HG02588 (cell line): Measurements from ENCODE around the gene YPEL1.
"Not testable (repeated sequence)": the region's sequence is repeated elsewhere in the genome, so short reads cannot be mapped to it uniquely, and the experiment has no call there.

ENCODE experiments used
- ATAC-seq: cut with Tn5 transposase; IDR thresholded peaks from one replicate; pipeline ENCODE4 v1.9.1; 2021; ENCODE audit warnings: mild to moderate bottlenecking, moderate library complexity; ENCODE audit not compliant: unreplicated experiment

YPEL1 gene

GRCh38 chr22:21724496-21724895 is 11.1 kb downstream of the YPEL1 start:
- ATAC-seq: not testable (repeated sequence)

GRCh38 chr22:21721195-21721852 is 14.3 kb downstream of the YPEL1 start:
- not testable (repeated sequence) for ATAC-seq

GRCh38 chr22:21720191-21720859 is 15.3 kb downstream of the YPEL1 start:
- not testable (repeated sequence) for ATAC-seq

DNA sequence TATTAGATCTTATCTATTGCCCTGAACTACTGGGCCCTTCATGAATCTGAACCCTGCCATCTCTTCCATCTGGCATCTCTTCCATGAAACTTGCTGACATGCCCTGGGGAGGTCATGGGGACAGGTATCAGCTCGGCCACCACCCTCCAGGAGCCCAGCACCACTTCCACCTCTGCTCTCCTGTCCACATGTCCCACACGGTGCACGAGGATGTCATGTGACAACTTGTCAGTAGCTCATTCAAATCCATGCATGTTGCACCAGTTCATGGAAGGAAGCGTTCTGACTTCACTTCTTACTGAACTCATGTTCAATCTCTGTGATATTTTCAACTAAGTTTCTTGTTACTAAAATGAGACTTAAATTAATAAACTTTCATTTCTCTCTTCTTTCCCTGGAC is 16.6 kb downstream of the YPEL1 start:
- no peak for ATAC-seq

DNA sequence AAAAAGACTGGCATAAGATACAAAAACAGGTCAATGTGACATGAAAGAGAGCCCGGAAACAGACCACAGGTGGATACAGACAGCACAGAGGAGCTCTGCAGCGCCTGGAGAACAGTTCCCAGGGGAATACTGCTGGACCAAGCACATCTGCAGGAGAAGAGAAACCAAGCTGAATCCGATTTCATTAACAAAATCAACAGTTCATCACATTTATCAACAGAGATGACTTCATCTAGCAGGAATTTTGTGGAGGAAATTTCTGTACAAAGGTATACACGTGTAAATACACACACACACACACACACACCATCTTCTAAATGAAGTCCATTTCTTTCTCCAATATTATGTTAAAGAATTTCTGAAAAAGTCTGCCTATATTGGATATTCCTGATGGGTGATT is 17.1 kb downstream of the YPEL1 start:
- ATAC-seq: no peak

GRCh38 chr22:21716395-21717122 is 19.0 kb downstream of the YPEL1 start:
- ATAC-seq: not testable (repeated sequence)

- no peak for ATAC-seq
Measured at GRCh38 chr22:21714786-21715185, 20.8 kb downstream of the YPEL1 start.

- no peak for ATAC-seq
Measured at GRCh38 chr22:21714059-21714770, 21.4 kb downstream of the YPEL1 start.

GRCh38 chr22:21713428-21714058 is 22.1 kb downstream of the YPEL1 start:
- ATAC-seq: no peak

GRCh38 chr22:21712751-21713427 is 22.7 kb downstream of the YPEL1 start:
- ATAC-seq: no peak

DNA sequence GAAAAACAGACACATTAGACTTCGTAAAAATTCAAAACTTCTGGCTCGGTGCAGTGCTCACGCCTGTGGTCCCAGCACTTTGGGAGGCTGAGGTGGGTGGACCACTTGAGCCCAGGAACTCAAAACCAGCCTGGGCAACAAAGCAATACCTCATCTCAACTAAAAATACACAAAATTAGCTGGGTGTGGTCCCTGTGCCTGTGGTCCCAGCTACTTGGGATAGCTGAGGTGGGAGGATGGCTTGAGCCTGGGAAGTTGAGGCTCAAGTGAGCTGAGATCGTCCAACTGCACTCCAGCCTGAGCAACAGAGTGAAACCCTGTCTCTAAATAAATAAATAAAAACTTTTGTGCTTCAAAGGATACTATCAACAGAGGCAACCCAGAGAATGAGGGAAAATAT is 23.7 kb downstream of the YPEL1 start:
- ATAC-seq: no peak

- ATAC-seq: no peak
Measured at GRCh38 chr22:21710156-21710555, 25.4 kb downstream of the YPEL1 start.

DNA sequence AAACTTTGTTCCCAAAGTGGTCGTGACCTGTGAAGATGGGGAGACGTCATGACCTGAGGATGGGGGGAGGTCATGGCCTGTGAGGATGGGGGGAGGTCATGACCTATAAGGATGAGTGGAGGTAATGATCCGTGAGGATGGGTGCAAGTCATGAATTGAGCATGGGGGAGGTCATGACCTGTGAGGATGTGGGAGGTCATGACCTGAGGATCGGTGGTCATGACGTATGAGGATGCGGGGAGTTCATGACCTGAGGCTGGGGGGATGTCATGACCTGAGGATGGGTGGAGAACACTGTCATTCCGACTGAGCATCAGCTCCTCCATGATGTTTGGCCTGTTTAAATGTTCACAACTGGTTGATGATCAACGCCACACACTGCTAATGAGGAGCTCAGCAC is 25.9 kb downstream of the YPEL1 start:
- ATAC-seq: no peak

GRCh38 chr22:21708960-21709359 is 26.6 kb downstream of the YPEL1 start:
- ATAC-seq: no peak

- ATAC-seq: no peak
Measured at GRCh38 chr22:21707677-21708076, 27.9 kb downstream of the YPEL1 start.

GRCh38 chr22:21703684-21704316 is 31.8 kb downstream of the YPEL1 start:
- ATAC-seq: no peak

- no peak for ATAC-seq
Measured at GRCh38 chr22:21702700-21703683, 32.6 kb downstream of the YPEL1 start.

GRCh38 chr22:21702094-21702493 is 33.5 kb downstream of the YPEL1 start:
- no peak for ATAC-seq
